Measurements from ENCODE around the gene ITGB5. TPM values are rescaled to one million over a fixed set of nuclear protein-coding genes. Genes with fewer than 3 reads are reported as not detected.

Gene ITGB5
- total RNA-seq, 2 experiments from 2014 or later = 0.47 to 0.85 TPM

DNA sequence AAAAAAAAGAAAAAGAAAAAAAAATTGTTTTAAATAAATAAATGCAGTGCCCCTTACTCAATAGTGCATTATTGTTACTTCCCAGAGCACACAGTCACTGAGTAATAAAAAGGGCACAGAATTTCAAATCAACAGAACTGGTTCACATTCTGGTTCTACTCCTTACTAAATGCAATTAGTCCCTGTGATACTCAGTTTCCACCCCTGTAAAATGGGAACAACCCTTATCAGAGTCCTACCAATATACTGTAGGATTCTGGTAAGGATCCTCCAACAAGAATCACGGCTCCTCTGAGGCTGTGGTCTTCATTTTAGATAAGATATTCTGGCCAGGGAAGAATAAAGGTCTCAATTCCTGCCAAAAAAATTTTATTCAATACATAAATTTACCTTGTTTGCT, 50.7 kb downstream of the ITGB5 start:
- peaks cover 6% of the 10 kb centered on the region for H3K27me3 Mint-ChIP-seq
- Histone ChIP-seq H3K4me3 (ENCODE audit: low read length) (no peak overlapping the region), H3K36me3 (ENCODE audit: insufficient read depth, low read length) (no peaks in the 10 kb centered on the region), H3K4me1 (ENCODE audit: insufficient read depth, low read length) (peaks cover 15% of the 10 kb centered on the region), H3K27me3 (ENCODE audit: control insufficient read depth in 1 of 2, insufficient read depth in 2 of 2, low read length in 2 of 2) (no peaks in the 10 kb centered on the region), H3K9me3 (ENCODE audit: control insufficient read depth in 1 of 2, insufficient read depth in 1 of 2, low read length in 2 of 2) (no peaks in the 10 kb centered on the region), H3K27ac (ENCODE audit: low read depth in 1 of 2, low read length in 2 of 2) (no peak overlapping the region)
- peak overlapping the region; percentile 43 for H3K27ac Mint-ChIP-seq
- H3K4me1 Mint-ChIP-seq (ENCODE audit: low read depth) = peaks cover 13% of the 10 kb centered on the region
- H3K4me3 Mint-ChIP-seq = no peak overlapping the region
- POLR2A ChIA-PET = interaction anchor here (1.6 kb wide), 1 partner anchor 17 kb away, joined by 3 read pairs; no protein-coding TSS in a partner anchor
- no peak for DNase-seq
- no peak for ATAC-seq (ENCODE audit: poor library complexity)
- H3K36me3 Mint-ChIP-seq (ENCODE audit: low read depth) = no peaks in the 10 kb centered on the region
- TF ChIP-seq, protein P1, sequence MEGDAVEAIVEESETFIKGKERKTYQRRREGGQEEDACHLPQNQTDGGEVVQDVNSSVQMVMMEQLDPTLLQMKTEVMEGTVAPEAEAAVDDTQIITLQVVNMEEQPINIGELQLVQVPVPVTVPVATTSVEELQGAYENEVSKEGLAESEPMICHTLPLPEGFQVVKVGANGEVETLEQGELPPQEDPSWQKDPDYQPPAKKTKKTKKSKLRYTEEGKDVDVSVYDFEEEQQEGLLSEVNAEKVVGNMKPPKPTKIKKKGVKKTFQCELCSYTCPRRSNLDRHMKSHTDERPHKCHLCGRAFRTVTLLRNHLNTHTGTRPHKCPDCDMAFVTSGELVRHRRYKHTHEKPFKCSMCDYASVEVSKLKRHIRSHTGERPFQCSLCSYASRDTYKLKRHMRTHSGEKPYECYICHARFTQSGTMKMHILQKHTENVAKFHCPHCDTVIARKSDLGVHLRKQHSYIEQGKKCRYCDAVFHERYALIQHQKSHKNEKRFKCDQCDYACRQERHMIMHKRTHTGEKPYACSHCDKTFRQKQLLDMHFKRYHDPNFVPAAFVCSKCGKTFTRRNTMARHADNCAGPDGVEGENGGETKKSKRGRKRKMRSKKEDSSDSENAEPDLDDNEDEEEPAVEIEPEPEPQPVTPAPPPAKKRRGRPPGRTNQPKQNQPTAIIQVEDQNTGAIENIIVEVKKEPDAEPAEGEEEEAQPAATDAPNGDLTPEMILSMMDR (IDR thresholded peaks at IDR 0.05) = no peak
- no peaks in the 10 kb centered on the region for H3K9me3 Mint-ChIP-seq
- intact Hi-C loops (cut with DNase I, micrococcal nuclease) = no loop called here
- CTCF ChIA-PET = no interaction called here

DNA sequence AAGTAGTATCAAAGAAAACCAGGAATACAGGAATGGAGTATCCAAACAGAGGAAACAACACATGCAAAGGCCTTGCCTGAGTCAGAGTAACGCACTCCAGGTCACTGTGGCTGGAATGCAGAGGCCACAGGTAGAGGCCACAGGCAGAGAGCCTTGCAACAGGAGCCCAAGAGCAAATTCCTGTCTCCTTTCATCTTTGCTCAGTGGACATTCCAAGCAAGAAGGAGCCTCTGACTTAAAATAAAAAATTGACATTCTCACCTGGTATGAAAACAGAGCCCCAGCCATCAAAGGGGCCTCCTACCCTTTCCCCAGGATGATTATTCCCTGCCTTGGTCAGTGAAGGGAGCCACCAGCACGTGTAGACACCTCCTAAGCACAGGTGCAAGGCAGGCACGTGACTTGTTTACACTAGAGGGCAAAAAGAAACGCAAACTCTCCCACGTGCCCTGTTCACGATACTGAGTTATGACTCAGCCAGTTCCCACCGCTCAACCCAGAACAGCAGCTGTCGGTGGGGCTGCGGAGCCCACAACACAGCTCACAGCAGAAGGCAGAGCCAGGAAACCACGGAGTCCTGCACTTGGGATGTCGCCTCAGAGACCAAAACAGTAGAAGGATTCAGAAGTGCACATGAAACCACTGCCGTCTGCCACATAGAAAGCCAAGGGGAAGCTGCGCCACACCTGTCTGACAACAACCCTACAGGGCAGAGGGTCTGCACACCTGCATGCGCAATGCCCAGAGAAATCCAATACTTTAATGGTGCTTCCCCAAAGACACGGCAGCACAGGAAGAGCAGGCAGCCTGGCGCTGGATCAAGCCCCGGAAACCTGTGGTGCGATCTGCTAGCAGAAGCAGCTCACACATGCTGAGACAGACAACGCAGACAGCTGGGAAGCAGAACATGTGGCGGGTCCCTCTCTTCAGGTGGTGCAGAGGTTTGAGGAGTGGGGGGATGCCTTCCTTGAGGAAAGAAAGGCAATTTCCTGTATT, 52.1 kb downstream of the ITGB5 start:
- Mint-ChIP-seq H3K36me3 (ENCODE audit: low read depth) (no peaks in the 10 kb centered on the region), H3K27ac (peak overlapping the region; percentile 79), H3K4me3 (peak overlapping the region; percentile 86), H3K4me1 (ENCODE audit: low read depth) (peaks cover 13% of the 10 kb centered on the region), H3K9me3 (no peaks in the 10 kb centered on the region), H3K27me3 (peaks cover 6% of the 10 kb centered on the region)
- TF ChIP-seq, protein P1 (IDR thresholded peaks at IDR 0.05) = no peak
- Histone ChIP-seq H3K4me1 (ENCODE audit: insufficient read depth, low read length) (peaks cover 15% of the 10 kb centered on the region), H3K27ac (ENCODE audit: low read depth in 1 of 2, low read length in 2 of 2) (peak overlapping the region in 1 of 2 donors; percentile 4), H3K4me3 (ENCODE audit: low read length) (peak overlapping the region; percentile 53), H3K27me3 (ENCODE audit: control insufficient read depth in 1 of 2, insufficient read depth in 2 of 2, low read length in 2 of 2) (no peaks in the 10 kb centered on the region), H3K36me3 (ENCODE audit: insufficient read depth, low read length) (no peaks in the 10 kb centered on the region), H3K9me3 (ENCODE audit: control insufficient read depth in 1 of 2, insufficient read depth in 1 of 2, low read length in 2 of 2) (no peaks in the 10 kb centered on the region)
- ATAC-seq (ENCODE audit: poor library complexity) (peak; percentile 88), DNase-seq (peak; percentile 15 to 76 (median 50))
- ChIA-PET CTCF (interaction anchor here (0.8 kb wide), 1 partner anchor 66 kb away, joined by 4 read pairs; no protein-coding TSS in a partner anchor), POLR2A (interaction anchor here (0.8 to 1.6 kb wide), 3 partner anchors 11 to 52 kb away, joined by 3 to 4 read pairs (median 3); partner anchors contain the start of gene ITGB5)
- intact Hi-C loops (cut with DNase I, micrococcal nuclease) = no loop called here

DNA sequence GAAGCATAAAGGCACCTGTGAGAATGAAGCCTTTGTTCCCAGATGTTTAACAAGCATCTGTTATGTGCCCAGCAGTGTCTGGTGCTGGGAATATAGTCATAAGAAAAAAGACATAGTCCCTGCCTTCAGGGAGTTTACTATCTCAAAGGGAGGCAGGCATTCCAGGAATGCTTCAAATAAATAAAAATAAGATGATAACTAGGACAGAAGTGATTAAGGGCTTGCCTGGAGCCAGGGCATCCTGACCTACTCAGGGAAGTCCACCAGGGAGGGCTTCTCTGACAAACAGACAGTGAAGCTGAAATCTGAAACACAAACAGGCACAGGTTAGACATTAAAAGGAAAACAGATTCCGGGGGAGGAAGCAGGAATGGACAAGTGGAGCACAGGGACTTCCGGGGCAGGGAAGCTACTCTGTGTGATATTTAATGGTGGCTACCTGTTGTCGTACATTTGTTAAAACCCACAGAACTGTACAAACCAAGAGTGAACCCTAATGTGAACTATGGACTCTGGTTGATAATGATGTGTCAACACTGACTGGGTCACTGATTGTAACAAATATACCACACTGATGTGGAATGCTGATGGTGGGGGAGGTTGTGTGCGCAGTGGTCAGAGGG, 53.3 kb downstream of the ITGB5 start:
- CTCF ChIA-PET = no interaction called here
- POLR2A ChIA-PET = no interaction called here
- H3K4me3 ChIP-seq (ENCODE audit: low read length) = no peak overlapping the region
- TF ChIP-seq, protein P1 (IDR thresholded peaks at IDR 0.05) = no peak
- H3K4me1 ChIP-seq (ENCODE audit: insufficient read depth, low read length) = peaks cover 15% of the 10 kb centered on the region
- H3K36me3 ChIP-seq (ENCODE audit: insufficient read depth, low read length) = no peaks in the 10 kb centered on the region
- no peak for DNase-seq
- intact Hi-C loops (cut with DNase I, micrococcal nuclease) = no loop called here
- H3K9me3 ChIP-seq (ENCODE audit: control insufficient read depth in 1 of 2, insufficient read depth in 1 of 2, low read length in 2 of 2) = no peaks in the 10 kb centered on the region
- H3K36me3 Mint-ChIP-seq (ENCODE audit: low read depth) = no peaks in the 10 kb centered on the region
- H3K9me3 Mint-ChIP-seq = no peaks in the 10 kb centered on the region
- ATAC-seq (ENCODE audit: poor library complexity) = no peak
- H3K27ac ChIP-seq (ENCODE audit: low read depth in 1 of 2, low read length in 2 of 2) = no peak overlapping the region
- H3K27me3 Mint-ChIP-seq = peaks cover 6% of the 10 kb centered on the region
- H3K4me1 Mint-ChIP-seq (ENCODE audit: low read depth) = peaks cover 13% of the 10 kb centered on the region
- peak overlapping the region; percentile 40 for H3K4me3 Mint-ChIP-seq
- H3K27me3 ChIP-seq (ENCODE audit: control insufficient read depth in 1 of 2, insufficient read depth in 2 of 2, low read length in 2 of 2) = no peaks in the 10 kb centered on the region
- H3K27ac Mint-ChIP-seq = no peak overlapping the region

All from CD4-positive, alpha-beta T cell (primary cell).